Effector memory CD8-positive, alpha-beta T cell (primary cell): ENCODE data around the gene MYL5.
"Not testable (repeated sequence)": the region's sequence is repeated elsewhere in the genome, so short reads cannot be mapped to it uniquely, and the experiment has no call there.

Source experiments
- ATAC-seq: fragments of 150-1000 bp; cut with Tn5 transposase; replicated peaks from 2 replicates; pipeline ENCODE4 v1.10.0; 2021; ENCODE audit warnings: mild to moderate bottlenecking, moderate library complexity
- DNase-seq, 3 experiments: peaks; one replicate each; pipeline ENCODE4 v3.0.0; 2021
- H3K27ac Mint-ChIP-seq, 2 donors: one replicate each; pipeline ENCODE4 v1.8.0; 2022; ENCODE audit warnings: mild to moderate bottlenecking in 2 of 2, mixed read lengths in 2 of 2, moderate library complexity in 2 of 2
- H3K27me3 Mint-ChIP-seq, 2 donors: one replicate each; pipeline ENCODE4 v1.8.0; 2022; ENCODE audit warnings: mixed read lengths in 2 of 2
- H3K36me3 Mint-ChIP-seq: one replicate; pipeline ENCODE4 v1.8.0; 2022; ENCODE audit warnings: mild to moderate bottlenecking, moderate library complexity, mixed read lengths; ENCODE audit not compliant: insufficient read depth
- H3K4me1 Mint-ChIP-seq, 2 donors: one replicate each; pipeline ENCODE4 v1.8.0; 2022; ENCODE audit warnings: low read depth in 2 of 2, mixed read lengths in 2 of 2
- H3K4me3 Mint-ChIP-seq, 2 donors: one replicate each; pipeline ENCODE4 v1.8.0; 2022; ENCODE audit warnings: mild to moderate bottlenecking in 2 of 2, mixed read lengths in 2 of 2, moderate library complexity in 2 of 2
- H3K9me3 Mint-ChIP-seq, 2 donors: one replicate each; pipeline ENCODE4 v1.8.0; 2022; ENCODE audit warnings: mixed read lengths in 2 of 2

MYL5 gene

GRCh38 chr4:632196-632790 is 42.0 kb upstream of the MYL5 start:
- Mint-ChIP-seq H3K4me1 (no peaks in the 10 kb centered on the region), H3K9me3 (peaks cover 4 to 7% of the 10 kb centered on the region in 2 donors), H3K27me3 (peaks cover 0 to 21% of the 10 kb centered on the region in 2 donors), H3K27ac (no peak overlapping the region), H3K36me3 (peaks cover 6% of the 10 kb centered on the region), H3K4me3 (no peak overlapping the region)
- ATAC-seq = no peak
- DNase-seq = no peak

GRCh38 chr4:632926-633325 is 41.4 kb upstream of the MYL5 start:
- DNase-seq = no peak
- H3K4me1 Mint-ChIP-seq = no peaks in the 10 kb centered on the region
- no peak overlapping the region for H3K27ac Mint-ChIP-seq
- H3K4me3 Mint-ChIP-seq = no peak overlapping the region
- peaks cover 4 to 7% of the 10 kb centered on the region in 2 donors for H3K9me3 Mint-ChIP-seq
- peaks cover 6% of the 10 kb centered on the region for H3K36me3 Mint-ChIP-seq
- peaks cover 0 to 28% of the 10 kb centered on the region in 2 donors for H3K27me3 Mint-ChIP-seq
- ATAC-seq = no peak

DNA sequence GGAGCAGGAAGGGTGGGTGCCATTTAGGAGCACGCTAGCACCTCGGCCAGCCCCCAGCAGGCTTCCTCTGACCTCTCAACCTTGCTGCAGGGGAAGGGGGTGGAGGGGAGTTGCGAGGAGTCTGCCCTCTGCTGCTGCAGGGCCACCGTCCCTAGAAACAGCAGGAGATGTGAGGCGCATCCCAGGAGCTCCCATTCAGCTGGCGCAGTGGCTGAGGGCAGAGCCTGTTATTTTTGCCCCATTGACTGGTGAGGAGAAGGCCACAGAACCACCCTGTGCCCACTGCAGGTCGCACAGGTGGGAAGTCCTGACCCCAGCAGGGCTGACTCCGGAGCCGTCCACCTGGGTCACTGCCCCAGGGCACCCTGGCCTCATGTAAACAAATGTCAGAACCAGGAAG is 40.9 kb upstream of the MYL5 start:
- Mint-ChIP-seq H3K4me1 (no peaks in the 10 kb centered on the region), H3K27me3 (peaks cover 0 to 32% of the 10 kb centered on the region in 2 donors), H3K36me3 (peaks cover 6% of the 10 kb centered on the region), H3K27ac (no peak overlapping the region), H3K4me3 (no peak overlapping the region), H3K9me3 (peaks cover 4 to 7% of the 10 kb centered on the region in 2 donors)
- DNase-seq = no peak
- ATAC-seq = no peak

- Mint-ChIP-seq H3K4me3 (no peak overlapping the region), H3K27me3 (peaks cover 0 to 39% of the 10 kb centered on the region in 2 donors), H3K27ac (no peak overlapping the region), H3K36me3 (peaks cover 6% of the 10 kb centered on the region), H3K4me1 (no peaks in the 10 kb centered on the region), H3K9me3 (peaks cover 4 to 7% of the 10 kb centered on the region in 2 donors)
- ATAC-seq (no peak), DNase-seq (no peak)
These were observed 40.3 kb upstream of the MYL5 start for GRCh38 chr4:633976-634598.

- peaks cover 3% of the 10 kb centered on the region for H3K36me3 Mint-ChIP-seq
- peaks cover 0 to 41% of the 10 kb centered on the region in 2 donors for H3K27me3 Mint-ChIP-seq
- H3K9me3 Mint-ChIP-seq = peaks cover 4 to 7% of the 10 kb centered on the region in 2 donors
- ATAC-seq = no peak
- no peak overlapping the region for H3K4me3 Mint-ChIP-seq
- no peak for DNase-seq
- H3K4me1 Mint-ChIP-seq = no peaks in the 10 kb centered on the region
- no peak overlapping the region for H3K27ac Mint-ChIP-seq
These were observed 39.8 kb upstream of the MYL5 start for GRCh38 chr4:634599-634985.

GRCh38 chr4:635066-635835 is 39.1 kb upstream of the MYL5 start:
- H3K27ac Mint-ChIP-seq, H3K4me1 Mint-ChIP-seq, ATAC-seq, H3K9me3 Mint-ChIP-seq, DNase-seq, H3K4me3 Mint-ChIP-seq, H3K36me3 Mint-ChIP-seq: not testable (repeated sequence)
- H3K27me3 Mint-ChIP-seq = peaks cover 0 to 37% of the 10 kb centered on the region in 2 donors

GRCh38 chr4:635851-636627 is 38.3 kb upstream of the MYL5 start:
- DNase-seq (no peak), ATAC-seq (no peak)
- Mint-ChIP-seq H3K27ac (no peak overlapping the region), H3K27me3 (peaks cover 5 to 44% of the 10 kb centered on the region in 2 donors), H3K9me3 (peaks cover 3 to 7% of the 10 kb centered on the region in 2 donors), H3K36me3 (no peaks in the 10 kb centered on the region), H3K4me3 (no peak overlapping the region), H3K4me1 (no peaks in the 10 kb centered on the region)

DNA sequence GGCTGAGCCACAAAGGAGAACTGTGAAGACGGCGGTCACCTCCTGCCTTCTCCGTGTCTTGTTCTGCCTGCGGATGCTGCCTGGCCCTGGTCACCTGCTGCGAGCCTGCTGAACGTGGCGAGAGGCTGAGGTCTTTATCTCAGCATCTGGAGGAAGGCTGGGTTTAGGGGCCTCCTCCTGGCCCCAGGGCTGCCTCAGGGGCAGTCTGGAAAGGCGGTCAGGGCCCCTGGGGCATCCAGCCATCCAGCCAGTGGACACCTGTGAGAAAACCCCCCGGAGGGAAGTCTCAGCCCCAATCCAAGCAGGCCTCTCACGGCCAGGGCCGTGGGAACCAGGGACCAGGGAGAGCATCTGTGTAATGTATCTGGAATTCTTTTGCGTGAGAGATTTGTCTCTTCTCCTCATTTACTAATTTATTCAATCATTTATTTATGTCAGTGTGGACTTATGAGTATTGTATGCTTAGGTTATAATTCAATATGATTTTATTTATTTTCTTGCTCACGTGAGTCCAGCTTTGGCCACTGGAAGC is 37.6 kb upstream of the MYL5 start:
- ATAC-seq = no peak
- DNase-seq = no peak
- no peak overlapping the region for H3K4me3 Mint-ChIP-seq
- no peaks in the 10 kb centered on the region for H3K4me1 Mint-ChIP-seq
- H3K36me3 Mint-ChIP-seq = no peaks in the 10 kb centered on the region
- H3K9me3 Mint-ChIP-seq = no peaks in the 10 kb centered on the region
- H3K27me3 Mint-ChIP-seq = peaks cover 9 to 46% of the 10 kb centered on the region in 2 donors
- H3K27ac Mint-ChIP-seq = no peak overlapping the region

- no peak for ATAC-seq
- Mint-ChIP-seq H3K4me3 (no peak overlapping the region), H3K4me1 (no peaks in the 10 kb centered on the region), H3K27ac (no peak overlapping the region), H3K27me3 (peaks cover 9 to 46% of the 10 kb centered on the region in 2 donors), H3K9me3 (no peaks in the 10 kb centered on the region), H3K36me3 (no peaks in the 10 kb centered on the region)
- DNase-seq = no peak
These were observed 36.6 kb upstream of the MYL5 start for GRCh38 chr4:637536-638280.

GRCh38 chr4:642366-642765 is 32.0 kb upstream of the MYL5 start:
- not testable (repeated sequence) for ATAC-seq, H3K36me3 Mint-ChIP-seq

GRCh38 chr4:646460-646859 is 27.9 kb upstream of the MYL5 start:
- DNase-seq (no peak), ATAC-seq (no peak)

More at GRCh38 chr4:642366-642765, 32.0 kb upstream of the MYL5 start:
- peaks cover 24 to 48% of the 10 kb centered on the region in 2 donors for H3K27me3 Mint-ChIP-seq
- not testable (repeated sequence) for H3K9me3 Mint-ChIP-seq, H3K4me3 Mint-ChIP-seq, H3K4me1 Mint-ChIP-seq, DNase-seq, H3K27ac Mint-ChIP-seq

DNA sequence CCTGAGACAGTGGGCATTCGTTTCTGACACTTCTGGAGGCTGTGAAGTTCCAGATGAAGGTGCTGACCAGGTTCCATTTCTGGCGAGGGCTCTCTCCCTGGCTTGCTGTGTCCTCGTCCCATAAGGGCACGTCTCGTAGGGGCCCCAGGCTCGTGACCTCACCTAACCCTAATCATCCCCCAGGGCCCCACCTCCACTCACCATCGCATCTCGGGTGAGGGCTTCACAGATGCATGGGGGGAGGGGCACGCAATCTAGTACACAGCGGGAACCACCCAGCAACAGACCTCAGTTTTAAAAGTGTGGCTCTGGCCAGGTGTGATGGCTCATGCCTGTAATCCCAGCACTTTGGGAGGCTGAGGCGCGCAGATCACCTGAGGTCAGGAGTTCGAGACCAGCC is 26.9 kb upstream of the MYL5 start:
- H3K9me3 Mint-ChIP-seq = no peaks in the 10 kb centered on the region
- H3K27ac Mint-ChIP-seq = no peak overlapping the region
- ATAC-seq (no peak), DNase-seq (no peak)
- H3K4me3 Mint-ChIP-seq = no peak overlapping the region
- peaks cover 0 to 4% of the 10 kb centered on the region in 2 donors for H3K4me1 Mint-ChIP-seq
- H3K36me3 Mint-ChIP-seq = no peaks in the 10 kb centered on the region
- H3K27me3 Mint-ChIP-seq = peaks cover 16 to 46% of the 10 kb centered on the region in 2 donors

More at GRCh38 chr4:646460-646859, 27.9 kb upstream of the MYL5 start:
- Mint-ChIP-seq H3K36me3 (no peaks in the 10 kb centered on the region), H3K9me3 (no peaks in the 10 kb centered on the region), H3K27me3 (peaks cover 16 to 37% of the 10 kb centered on the region in 2 donors), H3K4me1 (peaks cover 0 to 4% of the 10 kb centered on the region in 2 donors), H3K27ac (no peak overlapping the region), H3K4me3 (peak overlapping the region; percentile 17 to 57)
